Glomerular visceral epithelial cell (primary cell): ENCODE results near the gene FREM2.

ENCODE experiments used
- DNase-seq: peaks from one replicate; pipeline ENCODE4 v3.0.0-alpha.2; 2016; ENCODE audit errors: extremely low spot score

The FREM2 gene

GRCh38 chr13:38821770-38822551 lies 135.1 kb downstream of the FREM2 start:
- no peak for DNase-seq

- no peak for DNase-seq
Observed at GRCh38 chr13:38824342-38824741, 137.5 kb downstream of the FREM2 start.

- no peak for DNase-seq
Observed at GRCh38 chr13:38826182-38826813, 139.4 kb downstream of the FREM2 start.

GRCh38 chr13:38830442-38831045 lies 143.7 kb downstream of the FREM2 start:
- no peak for DNase-seq

GRCh38 chr13:38844581-38844980 lies 157.7 kb downstream of the FREM2 start:
- DNase-seq: no peak

- DNase-seq: no peak
Observed at GRCh38 chr13:38848360-38848759, 161.5 kb downstream of the FREM2 start.

- no peak for DNase-seq
Observed at GRCh38 chr13:38849315-38849714, 162.4 kb downstream of the FREM2 start.

GRCh38 chr13:38850868-38851626 lies 164.2 kb downstream of the FREM2 start:
- DNase-seq: no peak

- DNase-seq: no peak
Observed at GRCh38 chr13:38854226-38854625, 167.3 kb downstream of the FREM2 start.

- no peak for DNase-seq
Observed at GRCh38 chr13:38856065-38856464, 169.2 kb downstream of the FREM2 start.

GRCh38 chr13:38862443-38862842 lies 175.6 kb downstream of the FREM2 start:
- DNase-seq: no peak

GRCh38 chr13:38863536-38863935 lies 176.7 kb downstream of the FREM2 start:
- DNase-seq: no peak

- peak; percentile 16 for DNase-seq
Observed at GRCh38 chr13:38866649-38867048, 179.8 kb downstream of the FREM2 start.

GRCh38 chr13:38868399-38868798 lies 181.5 kb downstream of the FREM2 start:
- DNase-seq: no peak

GRCh38 chr13:38868870-38869269 lies 182.0 kb downstream of the FREM2 start:
- DNase-seq: no peak

- no peak for DNase-seq
Observed at GRCh38 chr13:38871275-38871674, 184.4 kb downstream of the FREM2 start.

- DNase-seq: peak; percentile 12
Observed at GRCh38 chr13:38872693-38873092, 185.8 kb downstream of the FREM2 start.

- no peak for DNase-seq
Observed at GRCh38 chr13:38875186-38875875, 188.5 kb downstream of the FREM2 start.

GRCh38 chr13:38879278-38879677 lies 192.4 kb downstream of the FREM2 start:
- no peak for DNase-seq

- no peak for DNase-seq
Observed at GRCh38 chr13:38879786-38880185, 192.9 kb downstream of the FREM2 start.

- DNase-seq: no peak
Observed at GRCh38 chr13:38880397-38880796, 193.5 kb downstream of the FREM2 start.

GRCh38 chr13:38883783-38884182 lies 196.9 kb downstream of the FREM2 start:
- DNase-seq: peak; percentile 21
